ENCODE data around the gene NOL3. TPM values are rescaled to one million over a fixed set of nuclear protein-coding genes. Genes with fewer than 3 reads are reported as not detected.
A peak's percentile ranks its signal among the peaks of the same experiment; 100 is the strongest.

The NOL3 gene
- total RNA-seq, 1 experiment from 2014 or later = 49.8 TPM

DNA sequence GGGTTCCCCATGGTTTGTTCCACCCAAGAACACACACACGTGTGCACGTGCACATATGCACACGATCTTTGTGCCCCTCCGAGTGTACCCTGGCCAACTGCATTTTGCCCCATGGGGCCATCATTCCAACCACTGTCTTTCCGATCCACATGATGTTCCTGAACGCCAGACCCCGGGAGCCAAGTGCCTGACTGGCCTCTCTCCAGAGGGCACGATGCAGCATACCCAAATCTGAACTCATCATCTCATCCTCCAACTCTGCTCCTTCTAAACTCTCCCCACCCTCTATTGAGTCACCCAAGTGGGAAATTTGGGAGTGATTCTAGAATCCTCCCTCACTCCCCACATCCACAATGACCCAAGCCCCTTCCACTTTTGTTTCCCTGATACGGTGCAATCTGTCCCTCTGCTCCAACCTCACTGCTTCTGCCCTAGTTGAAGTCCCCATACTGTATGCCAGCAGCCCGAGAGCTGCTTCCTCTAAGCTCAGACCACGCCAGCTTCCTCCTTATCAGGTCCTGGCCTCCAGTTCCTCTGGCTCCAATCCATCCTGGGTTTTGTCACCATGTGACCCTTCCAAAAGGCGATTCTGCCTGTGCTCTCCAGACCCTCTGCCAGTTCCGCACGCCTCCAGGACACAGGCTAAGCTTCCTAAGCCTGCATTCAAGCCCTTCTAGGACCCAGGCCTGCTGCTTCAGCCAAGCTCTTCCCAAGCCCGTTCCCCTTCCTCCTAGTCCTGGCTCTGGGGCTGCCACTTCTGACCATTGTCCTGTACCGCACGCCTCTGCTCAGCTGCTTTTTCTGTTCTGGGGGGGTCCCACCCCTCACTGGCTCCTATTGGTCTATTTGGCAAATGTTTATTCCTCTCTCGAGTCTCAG, 46.5 kb downstream of the NOL3 start:
- Mint-ChIP-seq H3K27me3 (ENCODE audit: insufficient read depth, unreplicated experiment) (no peaks in the 10 kb centered on the region), H3K36me3 (ENCODE audit: insufficient read depth, unreplicated experiment) (peaks cover 7% of the 10 kb centered on the region), H3K27ac (ENCODE audit: low read depth, unreplicated experiment) (no peak overlapping the region), H3K4me3 (ENCODE audit: unreplicated experiment) (no peak overlapping the region), H3K4me1 (ENCODE audit: insufficient read depth, unreplicated experiment) (peaks cover 15% of the 10 kb centered on the region), H3K9me3 (ENCODE audit: unreplicated experiment) (no peaks in the 10 kb centered on the region)
- TF ChIP-seq, protein P1, sequence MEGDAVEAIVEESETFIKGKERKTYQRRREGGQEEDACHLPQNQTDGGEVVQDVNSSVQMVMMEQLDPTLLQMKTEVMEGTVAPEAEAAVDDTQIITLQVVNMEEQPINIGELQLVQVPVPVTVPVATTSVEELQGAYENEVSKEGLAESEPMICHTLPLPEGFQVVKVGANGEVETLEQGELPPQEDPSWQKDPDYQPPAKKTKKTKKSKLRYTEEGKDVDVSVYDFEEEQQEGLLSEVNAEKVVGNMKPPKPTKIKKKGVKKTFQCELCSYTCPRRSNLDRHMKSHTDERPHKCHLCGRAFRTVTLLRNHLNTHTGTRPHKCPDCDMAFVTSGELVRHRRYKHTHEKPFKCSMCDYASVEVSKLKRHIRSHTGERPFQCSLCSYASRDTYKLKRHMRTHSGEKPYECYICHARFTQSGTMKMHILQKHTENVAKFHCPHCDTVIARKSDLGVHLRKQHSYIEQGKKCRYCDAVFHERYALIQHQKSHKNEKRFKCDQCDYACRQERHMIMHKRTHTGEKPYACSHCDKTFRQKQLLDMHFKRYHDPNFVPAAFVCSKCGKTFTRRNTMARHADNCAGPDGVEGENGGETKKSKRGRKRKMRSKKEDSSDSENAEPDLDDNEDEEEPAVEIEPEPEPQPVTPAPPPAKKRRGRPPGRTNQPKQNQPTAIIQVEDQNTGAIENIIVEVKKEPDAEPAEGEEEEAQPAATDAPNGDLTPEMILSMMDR (IDR thresholded peaks at IDR 0.05; ENCODE audit: unreplicated experiment) = no peak
- ChIA-PET POLR2A (interaction anchor here (1.3 kb wide), 1 partner anchor 10 kb away, joined by 6 read pairs; the partner anchor contains the start of gene TMEM208), CTCF (interaction anchor here (0.6 to 1.2 kb wide), 4 partner anchors 10 to 240 kb away, joined by 3 to 5 read pairs (median 4); partner anchors contain the start of gene TMEM208)
- intact Hi-C loops (cut with micrococcal nuclease) = no loop called here
- no TSS peak for BruUV-seq (replicated peaks)
- DNase-seq (ENCODE audit: unreplicated experiment) = no peak

DNA sequence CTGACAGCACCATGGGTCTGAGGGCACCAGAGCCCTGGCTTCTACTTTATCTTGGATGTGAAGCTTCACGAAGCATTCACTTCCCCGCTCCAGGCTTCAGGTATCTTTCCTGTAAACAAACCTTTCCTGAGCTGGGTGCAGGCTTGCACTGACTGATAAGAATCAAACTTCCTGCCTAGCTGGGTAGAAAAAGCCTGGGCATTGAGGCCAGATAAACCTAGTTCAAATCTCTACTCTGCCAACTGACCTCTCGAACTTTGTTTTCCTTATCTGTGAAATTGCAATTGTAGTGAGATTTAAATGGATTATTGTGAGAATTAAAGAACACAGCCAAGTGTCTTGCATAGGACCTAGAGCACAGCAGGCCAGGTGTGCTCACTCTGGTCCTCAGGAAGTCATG, 53.7 kb downstream of the NOL3 start:
- CTCF ChIA-PET = interaction anchor here (0.6 to 1.4 kb wide), 2 partner anchors 24 to 27 kb away, joined by 3 to 4 read pairs; no protein-coding TSS in a partner anchor
- no peak overlapping the region for H3K4me3 Mint-ChIP-seq (ENCODE audit: unreplicated experiment)
- intact Hi-C loops (cut with micrococcal nuclease) = no loop called here
- no peak overlapping the region for H3K27ac Mint-ChIP-seq (ENCODE audit: low read depth, unreplicated experiment)
- no peaks in the 10 kb centered on the region for H3K27me3 Mint-ChIP-seq (ENCODE audit: insufficient read depth, unreplicated experiment)
- peaks cover 16% of the 10 kb centered on the region for H3K4me1 Mint-ChIP-seq (ENCODE audit: insufficient read depth, unreplicated experiment)
- peaks cover 31% of the 10 kb centered on the region for H3K36me3 Mint-ChIP-seq (ENCODE audit: insufficient read depth, unreplicated experiment)
- H3K9me3 Mint-ChIP-seq (ENCODE audit: unreplicated experiment) = no peaks in the 10 kb centered on the region
- POLR2A ChIA-PET = interaction anchor here (0.6 to 5.2 kb wide), 5 partner anchors 10 to 42 kb away, joined by 3 to 45 read pairs (median 3); partner anchors contain the start of genes FHOD1 and SLC9A5
- TF ChIP-seq, protein P1 (IDR thresholded peaks at IDR 0.05; ENCODE audit: unreplicated experiment) = no peak
- BruUV-seq (replicated peaks) = no TSS peak
- DNase-seq (ENCODE audit: unreplicated experiment) = no peak

Small RNA genes lying within 50 kb of the gene (microRNA-seq; reads per million reads assigned to microRNA genes)
- gene MIR328 = 52.5 reads per million, percentile 67 among the genes with 10 or more reads in this experiment

Other genes with a start within 250 kb of the NOL3 start
- 0.29 TPM in 1 of 2 replicates, not detected in the other for gene RRAD, start 245.0 kb upstream of the NOL3 start, total RNA-seq (2022)
- 133 and 159 TPM in 2 replicates for gene CIAO2B, start 236.1 kb upstream of the NOL3 start, total RNA-seq (2022)
- 65.7 and 68.7 TPM in 2 replicates for gene CES2, start 235.0 kb upstream of the NOL3 start, total RNA-seq (2022)
- 0.52 and 0.65 TPM in 2 replicates for gene CES3, start 209.3 kb upstream of the NOL3 start, total RNA-seq (2022)
- gene CES4A, start 181.9 kb upstream of the NOL3 start, total RNA-seq (2022) = 5.1 and 6.6 TPM in 2 replicates
- gene CBFB, start 141.4 kb upstream of the NOL3 start, total RNA-seq (2022) = 87.1 and 105 TPM in 2 replicates
- 13.8 and 14.5 TPM in 2 replicates for gene PHAF1, start 60.6 kb upstream of the NOL3 start, total RNA-seq (2022)
- 0.84 and 1.9 TPM in 2 replicates for gene B3GNT9, start 19.5 kb upstream of the NOL3 start, total RNA-seq (2022)
- 12.9 and 13.3 TPM in 2 replicates for gene TRADD, start 10.6 kb upstream of the NOL3 start, total RNA-seq (2022)
- gene FBXL8, start 10.6 kb upstream of the NOL3 start, total RNA-seq (2022) = 15.9 and 17.2 TPM in 2 replicates
- gene HSF4, start 5.8 kb upstream of the NOL3 start, total RNA-seq (2022) = 34.3 and 34.8 TPM in 2 replicates
- 18.1 and 18.7 TPM in 2 replicates for gene MATCAP1, start 13.4 kb downstream of the NOL3 start, total RNA-seq (2022)
- gene EXOC3L1, start 19.6 kb downstream of the NOL3 start, total RNA-seq (2022) = not detected in 2 replicates
- 81.0 and 85.5 TPM in 2 replicates for gene E2F4, start 21.6 kb downstream of the NOL3 start, total RNA-seq (2022)
- gene ELMO3, start 28.6 kb downstream of the NOL3 start, total RNA-seq (2022) = 9.6 and 12.0 TPM in 2 replicates
- gene TMEM208, start 56.6 kb downstream of the NOL3 start, total RNA-seq (2022) = 44.4 and 55.5 TPM in 2 replicates
- 12.1 and 14.7 TPM in 2 replicates for gene FHOD1, start 76.9 kb downstream of the NOL3 start, total RNA-seq (2022)
- 0.40 and 1.4 TPM in 2 replicates for gene SLC9A5, start 78.4 kb downstream of the NOL3 start, total RNA-seq (2022)
- 30.4 and 32.7 TPM in 2 replicates for gene PLEKHG4, start 109.0 kb downstream of the NOL3 start, total RNA-seq (2022)
- gene KCTD19, start 156.2 kb downstream of the NOL3 start, total RNA-seq (2022) = not detected in 2 replicates
- not detected in 2 replicates for gene LRRC36, start 156.3 kb downstream of the NOL3 start, total RNA-seq (2022)
- not detected in 2 replicates for gene TPPP3, start 223.0 kb downstream of the NOL3 start, total RNA-seq (2022)
- gene ZDHHC1, start 245.9 kb downstream of the NOL3 start, total RNA-seq (2022) = 5.9 and 7.6 TPM in 2 replicates